Kidney (tissue), 14 donors: ENCODE measurements around the gene ENOX1. TPM values are rescaled to one million over a fixed set of nuclear protein-coding genes. Genes with fewer than 3 reads are reported as not detected.

ENCODE experiments used
- DNase-seq, 5 donors: peaks; one replicate each; pipeline ENCODE4 v3.0.0-alpha.2; 2013 to 2020
- FAIRE-seq: peaks from 2 replicates; lab custom pipeline; 2012; peaks lifted over from hg19 to GRCh38; lab: Jason Lieb, UNC
- H3K27ac ChIP-seq, 2 donors: one replicate each; pipeline ENCODE4 v1.7.0; 2013; ENCODE audit warnings: low read depth in 2 of 2, low read length in 2 of 2, inconsistent platforms in 1 of 2
- H3K27me3 ChIP-seq: one replicate; pipeline ENCODE4 v1.7.1; 2013; ENCODE audit warnings: low read length, inconsistent platforms; ENCODE audit not compliant: control insufficient read depth, insufficient read depth
- H3K36me3 ChIP-seq, 3 donors: one replicate each; pipeline versions ENCODE4 v1.7.0 to v1.7.1; 2013; ENCODE audit warnings: low read length in 3 of 3, control low read depth in 1 of 3, inconsistent platforms in 1 of 3; ENCODE audit not compliant: insufficient read depth in 3 of 3, control insufficient read depth in 2 of 3
- H3K4me1 ChIP-seq, 3 donors: one replicate each; pipeline versions ENCODE4 v1.7.0 to v1.7.1; 2013; ENCODE audit warnings: low read length in 3 of 3, inconsistent platforms in 1 of 3, low read depth in 1 of 3; ENCODE audit not compliant: control insufficient read depth in 2 of 3, insufficient read depth in 2 of 3
- H3K4me3 ChIP-seq, 3 donors: one replicate each; pipeline versions ENCODE4 v1.7.0 to v1.8.1; 2013; ENCODE audit warnings: low read length in 3 of 3, control low read depth in 1 of 3, inconsistent platforms in 1 of 3
- H3K9ac ChIP-seq, 3 donors: one replicate each; pipeline versions ENCODE4 v1.7.0 to v1.7.1; 2013; ENCODE audit warnings: low read length in 3 of 3, control low read depth in 1 of 3, inconsistent platforms in 1 of 3
- H3K9me3 ChIP-seq, 3 donors: one replicate each; pipeline versions ENCODE4 v1.7.0 to v1.7.1; 2013; ENCODE audit warnings: low read length in 3 of 3, control low read depth in 1 of 3, inconsistent platforms in 1 of 3; ENCODE audit not compliant: control insufficient read depth in 2 of 3, insufficient read depth in 1 of 3
- CTCF ChIP-seq: IDR thresholded peaks from 3 replicates; pipeline ENCODE4 v1.5.1; 2012; ENCODE audit warnings: mild to moderate bottlenecking, moderate library complexity, borderline replicate concordance; ENCODE audit not compliant: insufficient read depth; ENCODE audit errors: extremely low read depth
- intact Hi-C: fragments of 100-400 bp; cut with DNase I; formaldehyde crosslinking; loops from one replicate; pipeline ENCODE4 v1.11.1; 2022
- polyA plus RNA-seq: library from polyadenylated mRNA; stranded (reverse); fragments of 350-450 nt; fragmentation: Illumina TruSeq; extraction: RNeasy Lipid Tissue Mini Kit (QIAGEN cat#74804); gene quantifications from one replicate; pipeline ENCODE4 v1.2.3, GENCODE V29; 2014; ENCODE audit warnings: low read depth, low replicate concordance; ENCODE audit not compliant: insufficient read depth
- total RNA-seq: library from RNA; stranded (reverse); fragmentation: NEBNext Ultra II Directional; extraction: Animal tissue kit (Norgen Biotek cat#: 25700); gene quantifications from one replicate; pipeline ENCODE4 v1.2.1, GENCODE V29; 2021
- donor health status: control.
- donor health status: control.
- donor health status: control.
- donor health status: control.
- donor health status: control.
- donor health status: DM: yes; HTN: yes; CAD: no.
- donor health status: Normal renal cell carcinoma (clear cell type).

The ENOX1 gene
- total and polyA plus RNA-seq, 2 donors from 2014 or later: 4.9 to 6.8 TPM

- H3K9ac ChIP-seq: no peak overlapping the region
- FAIRE-seq (no peak), DNase-seq (no peak)
- H3K4me1 ChIP-seq: no peaks in the 10 kb centered on the region
- no peak overlapping the region for H3K4me3 ChIP-seq
- intact Hi-C loops: no loop called here
- H3K9me3 ChIP-seq: no peaks in the 10 kb centered on the region
- H3K27me3 ChIP-seq: no peaks in the 10 kb centered on the region
- no peak overlapping the region for H3K27ac ChIP-seq
- TF ChIP-seq CTCF: no peak
- no peaks in the 10 kb centered on the region for H3K36me3 ChIP-seq
These were observed 446.8 kb downstream of the ENOX1 start for GRCh38 chr13:43339805-43340550.

- intact Hi-C loops: no loop called here
- no peak for DNase-seq
- Histone ChIP-seq H3K27ac (no peak overlapping the region), H3K36me3 (no peaks in the 10 kb centered on the region), H3K9ac (no peak overlapping the region), H3K4me3 (no peak overlapping the region), H3K4me1 (no peaks in the 10 kb centered on the region), H3K27me3 (no peaks in the 10 kb centered on the region), H3K9me3 (no peaks in the 10 kb centered on the region)
- no peak for TF ChIP-seq CTCF
- no peak for FAIRE-seq
These were observed 447.5 kb downstream of the ENOX1 start for GRCh38 chr13:43339145-43339804.

GRCh38 chr13:43335764-43336163 lies 451.0 kb downstream of the ENOX1 start:
- intact Hi-C loops: no loop called here
- peaks cover 0 to 3% (median 0%) of the 10 kb centered on the region in 3 donors for H3K4me1 ChIP-seq
- no peak overlapping the region for H3K4me3 ChIP-seq
- H3K36me3 ChIP-seq: no peaks in the 10 kb centered on the region
- FAIRE-seq (no peak), DNase-seq (no peak)
- no peaks in the 10 kb centered on the region for H3K27me3 ChIP-seq
- no peaks in the 10 kb centered on the region for H3K9me3 ChIP-seq
- H3K9ac ChIP-seq: no peak overlapping the region
- H3K27ac ChIP-seq: no peak overlapping the region
- no peak for TF ChIP-seq CTCF
